ENCODE data around the gene NUDT22.

DNA sequence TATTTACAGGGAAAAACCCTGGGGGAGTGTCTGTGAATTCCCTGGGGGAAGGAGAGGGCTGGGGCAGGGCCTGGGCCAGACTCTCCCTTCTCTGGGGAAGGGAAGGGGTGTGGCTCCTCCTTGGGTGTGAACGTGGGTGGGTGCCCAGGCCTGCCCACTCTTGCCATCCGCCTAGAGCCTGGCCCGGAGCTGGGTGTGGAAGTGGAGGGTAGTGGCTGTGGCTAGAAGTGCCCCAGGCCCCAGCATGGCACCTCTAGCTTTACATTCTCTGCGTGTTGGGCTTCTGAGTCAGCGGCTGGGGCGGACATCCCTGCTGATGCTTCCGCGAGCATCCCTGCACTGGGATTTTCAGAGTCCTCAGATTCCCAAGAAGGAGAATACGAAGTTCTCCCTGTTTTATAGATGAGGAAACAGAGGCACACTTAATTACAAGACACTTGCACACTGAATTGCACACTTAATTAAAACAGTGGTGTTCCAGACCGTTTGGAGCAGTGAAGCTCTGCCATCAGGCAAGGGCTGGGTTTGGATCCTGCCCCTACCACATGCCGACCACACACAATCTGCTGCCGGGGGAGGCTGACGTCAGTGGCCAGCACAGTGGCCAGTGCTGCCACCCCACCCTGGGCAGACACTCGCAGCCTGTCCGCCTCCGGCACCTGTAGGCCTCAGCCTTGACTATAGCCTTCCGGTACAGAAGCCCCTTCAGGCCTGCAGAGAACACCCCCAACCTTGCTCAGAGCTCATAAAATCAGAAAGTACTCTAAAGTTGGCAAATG, 50.8 kb downstream of the NUDT22 start:
- TF ChIP-seq POLR2A (IDR thresholded peaks at IDR 0.05; ENCODE audit: low read depth, low read length) (no peak), RAD21 (IDR thresholded peaks at IDR 0.05; ENCODE audit: low read length) (no peak)
- TF ChIP-seq, protein P1, sequence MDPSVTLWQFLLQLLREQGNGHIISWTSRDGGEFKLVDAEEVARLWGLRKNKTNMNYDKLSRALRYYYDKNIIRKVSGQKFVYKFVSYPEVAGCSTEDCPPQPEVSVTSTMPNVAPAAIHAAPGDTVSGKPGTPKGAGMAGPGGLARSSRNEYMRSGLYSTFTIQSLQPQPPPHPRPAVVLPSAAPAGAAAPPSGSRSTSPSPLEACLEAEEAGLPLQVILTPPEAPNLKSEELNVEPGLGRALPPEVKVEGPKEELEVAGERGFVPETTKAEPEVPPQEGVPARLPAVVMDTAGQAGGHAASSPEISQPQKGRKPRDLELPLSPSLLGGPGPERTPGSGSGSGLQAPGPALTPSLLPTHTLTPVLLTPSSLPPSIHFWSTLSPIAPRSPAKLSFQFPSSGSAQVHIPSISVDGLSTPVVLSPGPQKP (IDR thresholded peaks at IDR 0.05; ENCODE audit: borderline replicate concordance, low read depth, low read length), result no peak
- TF ChIP-seq, protein P2, sequence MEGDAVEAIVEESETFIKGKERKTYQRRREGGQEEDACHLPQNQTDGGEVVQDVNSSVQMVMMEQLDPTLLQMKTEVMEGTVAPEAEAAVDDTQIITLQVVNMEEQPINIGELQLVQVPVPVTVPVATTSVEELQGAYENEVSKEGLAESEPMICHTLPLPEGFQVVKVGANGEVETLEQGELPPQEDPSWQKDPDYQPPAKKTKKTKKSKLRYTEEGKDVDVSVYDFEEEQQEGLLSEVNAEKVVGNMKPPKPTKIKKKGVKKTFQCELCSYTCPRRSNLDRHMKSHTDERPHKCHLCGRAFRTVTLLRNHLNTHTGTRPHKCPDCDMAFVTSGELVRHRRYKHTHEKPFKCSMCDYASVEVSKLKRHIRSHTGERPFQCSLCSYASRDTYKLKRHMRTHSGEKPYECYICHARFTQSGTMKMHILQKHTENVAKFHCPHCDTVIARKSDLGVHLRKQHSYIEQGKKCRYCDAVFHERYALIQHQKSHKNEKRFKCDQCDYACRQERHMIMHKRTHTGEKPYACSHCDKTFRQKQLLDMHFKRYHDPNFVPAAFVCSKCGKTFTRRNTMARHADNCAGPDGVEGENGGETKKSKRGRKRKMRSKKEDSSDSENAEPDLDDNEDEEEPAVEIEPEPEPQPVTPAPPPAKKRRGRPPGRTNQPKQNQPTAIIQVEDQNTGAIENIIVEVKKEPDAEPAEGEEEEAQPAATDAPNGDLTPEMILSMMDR (conservative IDR thresholded peaks at IDR 0.05; ENCODE audit: low read depth, low read length), result no peak
- TF ChIP-seq, protein P3, sequence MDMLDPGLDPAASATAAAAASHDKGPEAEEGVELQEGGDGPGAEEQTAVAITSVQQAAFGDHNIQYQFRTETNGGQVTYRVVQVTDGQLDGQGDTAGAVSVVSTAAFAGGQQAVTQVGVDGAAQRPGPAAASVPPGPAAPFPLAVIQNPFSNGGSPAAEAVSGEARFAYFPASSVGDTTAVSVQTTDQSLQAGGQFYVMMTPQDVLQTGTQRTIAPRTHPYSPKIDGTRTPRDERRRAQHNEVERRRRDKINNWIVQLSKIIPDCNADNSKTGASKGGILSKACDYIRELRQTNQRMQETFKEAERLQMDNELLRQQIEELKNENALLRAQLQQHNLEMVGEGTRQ (IDR thresholded peaks at IDR 0.05; ENCODE audit: low read depth, low read length), result no peak

Data from IMR-90 (cell line).